Airway epithelial cell (primary cell): ENCODE results near the gene OR14A16. TPM values are rescaled to one million over a fixed set of nuclear protein-coding genes. Genes with fewer than 3 reads are reported as not detected.

Experiments used
- total RNA-seq: library from RNA; depleted of rRNA; stranded (reverse); fragments of >200 nt; gene quantifications from 2 replicates; pipeline ENCODE4 v1.2.3, GENCODE V29; 2015

OR14A16 gene, protein sequence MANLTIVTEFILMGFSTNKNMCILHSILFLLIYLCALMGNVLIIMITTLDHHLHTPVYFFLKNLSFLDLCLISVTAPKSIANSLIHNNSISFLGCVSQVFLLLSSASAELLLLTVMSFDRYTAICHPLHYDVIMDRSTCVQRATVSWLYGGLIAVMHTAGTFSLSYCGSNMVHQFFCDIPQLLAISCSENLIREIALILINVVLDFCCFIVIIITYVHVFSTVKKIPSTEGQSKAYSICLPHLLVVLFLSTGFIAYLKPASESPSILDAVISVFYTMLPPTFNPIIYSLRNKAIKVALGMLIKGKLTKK
- not detected in 2 replicates for total RNA-seq

DNA sequence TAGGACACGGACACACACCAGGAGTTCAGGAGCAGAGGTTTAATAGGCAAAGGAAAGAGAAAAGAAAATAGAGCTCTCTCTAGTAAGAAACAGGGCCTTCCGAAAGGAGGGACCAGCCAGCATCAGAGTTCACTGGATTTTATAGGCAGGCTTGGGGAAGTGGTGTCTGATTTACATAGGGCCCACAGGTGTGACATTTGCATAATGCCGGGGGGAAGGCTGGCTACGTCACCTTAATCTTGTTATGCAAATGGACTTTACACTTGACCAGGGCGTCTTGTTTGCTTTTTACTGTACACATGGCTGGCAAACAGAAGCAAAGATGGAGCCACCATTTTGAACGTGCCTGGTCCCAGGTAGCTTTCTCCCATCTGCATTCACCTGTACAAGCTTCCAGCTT is at the start of gene OR14A16:
Gene OR14A16 (minus strand): TSS at position 97 of the 400 bp plus-strand sequence. CDS start 8,390 bp downstream, outside the sequence.

DNA sequence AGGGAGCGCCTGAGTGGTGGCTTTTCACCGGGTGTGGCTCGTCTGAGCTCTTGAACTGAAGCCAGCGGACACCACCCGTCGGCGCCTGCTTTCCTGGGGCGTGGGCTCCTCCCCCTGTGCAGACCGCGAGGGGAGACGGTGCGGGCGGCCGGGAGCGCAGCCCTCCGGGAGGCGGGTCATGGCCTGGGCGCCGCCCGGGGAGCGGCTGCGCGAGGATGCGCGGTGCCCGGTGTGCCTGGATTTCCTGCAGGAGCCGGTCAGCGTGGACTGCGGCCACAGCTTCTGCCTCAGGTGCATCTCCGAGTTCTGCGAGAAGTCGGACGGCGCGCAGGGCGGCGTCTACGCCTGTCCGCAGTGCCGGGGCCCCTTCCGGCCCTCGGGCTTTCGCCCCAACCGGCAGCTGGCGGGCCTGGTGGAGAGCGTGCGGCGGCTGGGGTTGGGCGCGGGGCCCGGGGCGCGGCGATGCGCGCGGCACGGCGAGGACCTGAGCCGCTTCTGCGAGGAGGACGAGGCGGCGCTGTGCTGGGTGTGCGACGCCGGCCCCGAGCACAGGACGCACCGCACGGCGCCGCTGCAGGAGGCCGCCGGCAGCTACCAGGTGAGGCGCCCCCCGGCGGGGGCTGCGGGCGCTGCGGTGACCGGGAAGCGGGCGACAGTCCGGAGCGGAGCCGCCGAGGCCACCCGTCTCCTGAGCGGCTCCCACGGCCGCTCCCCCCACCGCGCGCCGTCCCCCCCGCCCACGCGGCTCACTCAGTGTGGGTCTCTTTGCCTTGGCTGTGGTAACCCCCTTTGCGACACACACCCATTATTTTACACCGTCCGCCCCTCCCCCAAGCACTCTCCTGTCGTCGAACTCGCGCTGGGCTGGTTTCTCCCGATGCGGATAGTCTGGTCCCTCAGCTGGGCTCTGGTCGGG is 33.4 kb upstream of the OR14A16 start, which contains the start of gene TRIM58:
Gene TRIM58 (plus strand): TSS at position 119 of the 916 bp plus-strand sequence. CDS start 60 bp downstream, at position 179.

DNA sequence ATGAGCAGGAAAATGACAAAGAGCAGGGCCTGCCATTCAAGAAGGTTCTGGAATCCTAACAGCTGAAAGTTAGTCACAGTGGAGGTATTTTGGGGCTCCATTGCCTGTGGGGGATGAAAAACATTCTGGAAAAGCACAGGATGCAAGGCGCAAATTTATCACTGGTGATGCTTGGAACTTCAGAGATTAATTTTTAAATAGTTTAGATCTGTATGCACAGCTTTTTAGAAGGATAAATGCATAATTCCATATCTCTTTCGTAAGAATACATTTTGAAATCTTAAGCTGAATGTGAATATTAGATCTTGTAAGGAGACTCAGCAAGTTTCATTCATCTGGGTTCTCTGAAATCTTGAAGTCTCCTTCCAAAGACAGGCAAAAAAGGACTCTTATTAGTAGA is 17.9 kb upstream of the OR14A16 start, which contains the start of gene OR11L1:
Gene OR11L1 (minus strand): TSS at position 101 of the 400 bp plus-strand sequence. CDS start 0 bp downstream, at position 101.

Other genes with a start within 250 kb of the OR14A16 start
- not detected in 2 replicates for gene OR2G2, start 235.8 kb downstream of the OR14A16 start, total RNA-seq
- gene OR2G3, start 218.5 kb downstream of the OR14A16 start, total RNA-seq = not detected in 2 replicates
- gene OR13G1, start 144.4 kb downstream of the OR14A16 start, total RNA-seq = not detected in 2 replicates
- not detected in 2 replicates for gene OR6F1, start 107.5 kb downstream of the OR14A16 start, total RNA-seq
- gene OR14K1, start 85.5 kb downstream of the OR14A16 start, total RNA-seq = not detected in 2 replicates
- gene OR14A2, start 76.0 kb downstream of the OR14A16 start, total RNA-seq = not detected in 2 replicates
- gene OR1C1, start 63.6 kb downstream of the OR14A16 start, total RNA-seq = not detected in 2 replicates
- not detected in 2 replicates for gene OR11L1, start 17.8 kb upstream of the OR14A16 start, total RNA-seq
- gene TRIM58, start 33.1 kb upstream of the OR14A16 start, total RNA-seq = 0.07 TPM in 1 of 2 replicates, not detected in the other
- not detected in 2 replicates for gene OR2W3, start 71.5 kb upstream of the OR14A16 start, total RNA-seq
- gene OR2T8, start 96.1 kb upstream of the OR14A16 start, total RNA-seq = not detected in 2 replicates
- not detected in 2 replicates for gene OR2AJ1, start 100.8 kb upstream of the OR14A16 start, total RNA-seq
- gene OR2L8, start 124.7 kb upstream of the OR14A16 start, total RNA-seq = not detected in 2 replicates
- not detected in 2 replicates for gene OR2AK2, start 141.1 kb upstream of the OR14A16 start, total RNA-seq
- gene OR2L5, start 189.5 kb upstream of the OR14A16 start, total RNA-seq = not detected in 2 replicates
- gene OR2L2, start 206.0 kb upstream of the OR14A16 start, total RNA-seq = not detected in 2 replicates
- not detected in 2 replicates for gene OR2L3, start 222.7 kb upstream of the OR14A16 start, total RNA-seq